HepG2 (cell line): ENCODE data around the gene C19orf18. TPM values are rescaled to one million over a fixed set of nuclear protein-coding genes. Genes with fewer than 3 reads are reported as not detected.
A peak's percentile ranks its signal among the peaks of the same experiment; 100 is the strongest.

Experiments used
- BCL6 ChIP-seq: IDR thresholded peaks from 2 replicates; pipeline ENCODE4 v1.6.1; 2016; ENCODE audit warnings: missing genetic modification reagents, missing compliant biosample characterization
- HNRNPLL ChIP-seq: fragments of 200-400 bp; formaldehyde crosslinking; IDR thresholded peaks from 2 replicates; pipeline ENCODE4 v1.6.1; 2017; ENCODE audit warnings: mild to moderate bottlenecking, low read depth, low read length; ENCODE audit not compliant: poor library complexity, severe bottlenecking
- HOXD1 ChIP-seq: sonication (generic); formaldehyde crosslinking; IDR thresholded peaks from 2 replicates; pipeline ENCODE4 v1.5.0; 2020; ENCODE audit warnings: missing genetic modification reagents
- MBNL3 ChIP-seq: fragments of 250-450 bp; sonication (Bioruptor Pico); conservative IDR thresholded peaks from 2 replicates; pipeline ENCODE4 v1.8.0; 2022; ENCODE audit warnings: mild to moderate bottlenecking, inconsistent platforms
- MED13 ChIP-seq: sonication (generic); formaldehyde crosslinking; IDR thresholded peaks from 2 replicates; pipeline ENCODE4 v1.5.0; 2020; ENCODE audit warnings: missing genetic modification reagents
- NONO ChIP-seq, 2 experiments: fragments of 450-650 bp in 1 of 2; sonication (generic) in 1 of 2; formaldehyde crosslinking in 1 of 2; IDR thresholded peaks in 1 of 2; conservative IDR thresholded peaks in 1 of 2; 2 replicates each; pipeline versions ENCODE4 v1.6.1 to v1.8.0; 2017 to 2022; ENCODE audit warnings: mild to moderate bottlenecking in 1 of 2, missing genetic modification reagents in 1 of 2, moderate library complexity in 1 of 2
- NRL ChIP-seq: sonication (generic); formaldehyde crosslinking; IDR thresholded peaks from 2 replicates; pipeline ENCODE4 v1.5.0; 2020; ENCODE audit warnings: missing genetic modification reagents, mild to moderate bottlenecking, moderate library complexity, borderline replicate concordance
- RAD51 ChIP-seq: fragments of 450-650 bp; IDR thresholded peaks from 2 replicates; pipeline ENCODE4 v1.6.1; 2016; ENCODE audit warnings: borderline replicate concordance
- SIN3A ChIP-seq: IDR thresholded peaks from 2 replicates; pipeline ENCODE4 v1.6.1; 2011; ENCODE audit warnings: low read depth, mild to moderate bottlenecking, control low read depth, low read length, borderline replicate concordance
- SIX1 ChIP-seq: sonication (generic); formaldehyde crosslinking; IDR thresholded peaks from 2 replicates; pipeline ENCODE4 v1.4.0; 2020; ENCODE audit warnings: missing genetic modification reagents, borderline replicate concordance
- ZC3H13 ChIP-seq: sonication (generic); formaldehyde crosslinking; IDR thresholded peaks from 2 replicates; pipeline ENCODE4 v1.8.1; 2023; ENCODE audit warnings: mild to moderate bottlenecking, missing genetic modification reagents, moderate library complexity
- ZFP36L1 ChIP-seq: sonication (generic); formaldehyde crosslinking; IDR thresholded peaks from 2 replicates; pipeline ENCODE4 v1.8.0; 2022; ENCODE audit warnings: mild to moderate bottlenecking, missing genetic modification reagents, moderate library complexity
- ZNF331 ChIP-seq: sonication (generic); formaldehyde crosslinking; IDR thresholded peaks from 2 replicates; pipeline ENCODE4 v1.4.0; 2020; ENCODE audit warnings: missing genetic modification reagents
- ZNF367 ChIP-seq: sonication (generic); formaldehyde crosslinking; IDR thresholded peaks from 2 replicates; pipeline ENCODE4 v1.4.0; 2020; ENCODE audit warnings: missing genetic modification reagents, borderline replicate concordance
- polyA plus RNA-seq, 8 experiments: library from polyadenylated mRNA; depleted of rRNA in 3 of 8; stranded (reverse) in 7 of 8; unstranded in 1 of 8; fragments of >200 nt; fragmentation: Illumina TruSeq in 4 of 8; extraction: Trizol in 4 of 8; gene quantifications; 2 replicates each; pipeline versions ENCODE4 v1.2.1 to v1.2.3, GENCODE V29; 2011 to 2016; ENCODE audit warnings: low read depth in 4 of 8, missing spikeins in 1 of 8, mixed read lengths in 1 of 8; ENCODE audit not compliant: insufficient read depth in 1 of 8
- total RNA-seq, 5 experiments: library from RNA; depleted of rRNA; stranded (reverse); fragments of >200 nt; fragmentation: Illumina TruSeq; extraction: Trizol; gene quantifications; 2 replicates each; pipeline ENCODE4 v1.2.3, GENCODE V29; 2016; ENCODE audit warnings: low read depth in 1 of 5
- TF ChIP-seq, protein P1 (sequence below): sonication (generic); formaldehyde crosslinking; IDR thresholded peaks from 2 replicates; pipeline ENCODE4 v1.4.0; 2020; ENCODE audit warnings: mild to moderate bottlenecking, missing genetic modification reagents
- TF ChIP-seq, protein P2 (sequence below): sonication (generic); formaldehyde crosslinking; IDR thresholded peaks from 2 replicates; pipeline ENCODE4 v1.5.0; 2020; ENCODE audit warnings: mild to moderate bottlenecking, missing genetic modification reagents, borderline replicate concordance
- TF ChIP-seq, protein P3 (sequence below): sonication (generic); formaldehyde crosslinking; IDR thresholded peaks from 2 replicates; pipeline ENCODE4 v1.8.0; 2022; ENCODE audit warnings: mild to moderate bottlenecking, missing genetic modification reagents, moderate library complexity

C19orf18 gene
- total and polyA plus RNA-seq, 2 of the 13 experiments (the other 11 are each of a cell fraction or from before 2014, with no cell fraction given): 0.38 to 0.55 TPM

GRCh38 chr19:57947419-57948134 lies 26.8 kb downstream of the C19orf18 start, which contains the start of gene ZNF256 (continued):
- TF ChIP-seq NRL (CRISPR knock-in tag): no peak
- no peak for TF ChIP-seq NONO (IDR thresholded peaks at IDR 0.05)
- TF ChIP-seq NONO (CRISPR knock-in tag; conservative IDR thresholded peaks at IDR 0.05): peak; percentile 72
- TF ChIP-seq RAD51: no peak
- peak; percentile 68; the same call in 1 of the 2 replicates for TF ChIP-seq ZNF331
- TF ChIP-seq, protein P1, sequence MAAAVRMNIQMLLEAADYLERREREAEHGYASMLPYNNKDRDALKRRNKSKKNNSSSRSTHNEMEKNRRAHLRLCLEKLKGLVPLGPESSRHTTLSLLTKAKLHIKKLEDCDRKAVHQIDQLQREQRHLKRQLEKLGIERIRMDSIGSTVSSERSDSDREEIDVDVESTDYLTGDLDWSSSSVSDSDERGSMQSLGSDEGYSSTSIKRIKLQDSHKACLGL: no peak
- TF ChIP-seq SIN3A: peak; percentile 89; the same call in 1 of the 2 replicates
- TF ChIP-seq BCL6 (CRISPR knock-in tag): 0 out of 2 replicates have a peak, but pooled peaks have one; percentile 18
- no peak for TF ChIP-seq MED13 (CRISPR knock-in tag)
- TF ChIP-seq, protein P2, sequence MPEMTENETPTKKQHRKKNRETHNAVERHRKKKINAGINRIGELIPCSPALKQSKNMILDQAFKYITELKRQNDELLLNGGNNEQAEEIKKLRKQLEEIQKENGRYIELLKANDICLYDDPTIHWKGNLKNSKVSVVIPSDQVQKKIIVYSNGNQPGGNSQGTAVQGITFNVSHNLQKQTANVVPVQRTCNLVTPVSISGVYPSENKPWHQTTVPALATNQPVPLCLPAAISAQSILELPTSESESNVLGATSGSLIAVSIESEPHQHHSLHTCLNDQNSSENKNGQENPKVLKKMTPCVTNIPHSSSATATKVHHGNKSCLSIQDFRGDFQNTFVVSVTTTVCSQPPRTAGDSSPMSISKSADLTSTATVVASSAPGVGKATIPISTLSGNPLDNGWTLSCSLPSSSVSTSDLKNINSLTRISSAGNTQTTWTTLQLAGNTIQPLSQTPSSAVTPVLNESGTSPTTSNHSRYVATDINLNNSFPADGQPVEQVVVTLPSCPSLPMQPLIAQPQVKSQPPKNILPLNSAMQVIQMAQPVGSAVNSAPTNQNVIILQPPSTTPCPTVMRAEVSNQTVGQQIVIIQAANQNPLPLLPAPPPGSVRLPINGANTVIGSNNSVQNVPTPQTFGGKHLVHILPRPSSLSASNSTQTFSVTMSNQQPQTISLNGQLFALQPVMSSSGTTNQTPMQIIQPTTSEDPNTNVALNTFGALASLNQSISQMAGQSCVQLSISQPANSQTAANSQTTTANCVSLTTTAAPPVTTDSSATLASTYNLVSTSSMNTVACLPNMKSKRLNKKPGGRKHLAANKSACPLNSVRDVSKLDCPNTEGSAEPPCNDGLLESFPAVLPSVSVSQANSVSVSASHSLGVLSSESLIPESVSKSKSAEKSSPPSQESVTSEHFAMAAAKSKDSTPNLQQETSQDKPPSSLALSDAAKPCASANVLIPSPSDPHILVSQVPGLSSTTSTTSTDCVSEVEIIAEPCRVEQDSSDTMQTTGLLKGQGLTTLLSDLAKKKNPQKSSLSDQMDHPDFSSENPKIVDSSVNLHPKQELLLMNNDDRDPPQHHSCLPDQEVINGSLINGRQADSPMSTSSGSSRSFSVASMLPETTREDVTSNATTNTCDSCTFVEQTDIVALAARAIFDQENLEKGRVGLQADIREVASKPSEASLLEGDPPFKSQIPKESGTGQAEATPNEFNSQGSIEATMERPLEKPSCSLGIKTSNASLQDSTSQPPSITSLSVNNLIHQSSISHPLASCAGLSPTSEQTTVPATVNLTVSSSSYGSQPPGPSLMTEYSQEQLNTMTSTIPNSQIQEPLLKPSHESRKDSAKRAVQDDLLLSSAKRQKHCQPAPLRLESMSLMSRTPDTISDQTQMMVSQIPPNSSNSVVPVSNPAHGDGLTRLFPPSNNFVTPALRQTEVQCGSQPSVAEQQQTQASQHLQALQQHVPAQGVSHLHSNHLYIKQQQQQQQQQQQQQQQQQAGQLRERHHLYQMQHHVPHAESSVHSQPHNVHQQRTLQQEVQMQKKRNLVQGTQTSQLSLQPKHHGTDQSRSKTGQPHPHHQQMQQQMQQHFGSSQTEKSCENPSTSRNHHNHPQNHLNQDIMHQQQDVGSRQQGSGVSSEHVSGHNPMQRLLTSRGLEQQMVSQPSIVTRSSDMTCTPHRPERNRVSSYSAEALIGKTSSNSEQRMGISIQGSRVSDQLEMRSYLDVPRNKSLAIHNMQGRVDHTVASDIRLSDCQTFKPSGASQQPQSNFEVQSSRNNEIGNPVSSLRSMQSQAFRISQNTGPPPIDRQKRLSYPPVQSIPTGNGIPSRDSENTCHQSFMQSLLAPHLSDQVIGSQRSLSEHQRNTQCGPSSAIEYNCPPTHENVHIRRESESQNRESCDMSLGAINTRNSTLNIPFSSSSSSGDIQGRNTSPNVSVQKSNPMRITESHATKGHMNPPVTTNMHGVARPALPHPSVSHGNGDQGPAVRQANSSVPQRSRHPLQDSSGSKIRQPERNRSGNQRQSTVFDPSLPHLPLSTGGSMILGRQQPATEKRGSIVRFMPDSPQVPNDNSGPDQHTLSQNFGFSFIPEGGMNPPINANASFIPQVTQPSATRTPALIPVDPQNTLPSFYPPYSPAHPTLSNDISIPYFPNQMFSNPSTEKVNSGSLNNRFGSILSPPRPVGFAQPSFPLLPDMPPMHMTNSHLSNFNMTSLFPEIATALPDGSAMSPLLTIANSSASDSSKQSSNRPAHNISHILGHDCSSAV (CRISPR knock-in tag): no peak
- no peak for TF ChIP-seq ZC3H13 (CRISPR knock-in tag)
- TF ChIP-seq MBNL3 (CRISPR knock-in tag): no peak
- TF ChIP-seq ZFP36L1 (CRISPR knock-in tag): no peak
- TF ChIP-seq, protein P3, sequence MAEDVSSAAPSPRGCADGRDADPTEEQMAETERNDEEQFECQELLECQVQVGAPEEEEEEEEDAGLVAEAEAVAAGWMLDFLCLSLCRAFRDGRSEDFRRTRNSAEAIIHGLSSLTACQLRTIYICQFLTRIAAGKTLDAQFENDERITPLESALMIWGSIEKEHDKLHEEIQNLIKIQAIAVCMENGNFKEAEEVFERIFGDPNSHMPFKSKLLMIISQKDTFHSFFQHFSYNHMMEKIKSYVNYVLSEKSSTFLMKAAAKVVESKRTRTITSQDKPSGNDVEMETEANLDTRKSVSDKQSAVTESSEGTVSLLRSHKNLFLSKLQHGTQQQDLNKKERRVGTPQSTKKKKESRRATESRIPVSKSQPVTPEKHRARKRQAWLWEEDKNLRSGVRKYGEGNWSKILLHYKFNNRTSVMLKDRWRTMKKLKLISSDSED (CRISPR knock-in tag): no peak
- TF ChIP-seq SIX1 (CRISPR knock-in tag): no peak
- TF ChIP-seq HOXD1 (CRISPR knock-in tag): no peak
- TF ChIP-seq ZNF367 (CRISPR knock-in tag): no peak
- TF ChIP-seq HNRNPLL: peak; percentile 80
